ENCODE data around the gene C12orf50.

DNA sequence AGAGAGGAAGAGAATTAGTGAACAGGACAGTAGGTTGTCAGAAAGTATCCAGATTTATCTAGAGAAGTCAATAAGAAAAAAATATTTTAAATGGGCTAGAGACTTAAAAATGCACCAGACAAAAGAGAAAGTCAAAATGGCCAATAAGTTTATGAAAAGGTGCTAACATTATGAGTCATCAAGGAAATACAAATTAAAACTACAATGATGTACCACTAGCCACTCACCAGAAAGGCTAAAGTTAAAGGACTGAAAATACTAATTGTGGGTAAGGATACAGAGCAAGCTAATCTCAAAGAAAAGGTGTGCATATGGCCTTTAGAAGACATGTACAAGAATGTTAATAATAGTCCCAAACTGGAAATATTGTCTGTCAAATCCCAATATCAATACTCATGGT, 37.7 kb downstream of the C12orf50 start:
- TF ChIP-seq, protein P1, sequence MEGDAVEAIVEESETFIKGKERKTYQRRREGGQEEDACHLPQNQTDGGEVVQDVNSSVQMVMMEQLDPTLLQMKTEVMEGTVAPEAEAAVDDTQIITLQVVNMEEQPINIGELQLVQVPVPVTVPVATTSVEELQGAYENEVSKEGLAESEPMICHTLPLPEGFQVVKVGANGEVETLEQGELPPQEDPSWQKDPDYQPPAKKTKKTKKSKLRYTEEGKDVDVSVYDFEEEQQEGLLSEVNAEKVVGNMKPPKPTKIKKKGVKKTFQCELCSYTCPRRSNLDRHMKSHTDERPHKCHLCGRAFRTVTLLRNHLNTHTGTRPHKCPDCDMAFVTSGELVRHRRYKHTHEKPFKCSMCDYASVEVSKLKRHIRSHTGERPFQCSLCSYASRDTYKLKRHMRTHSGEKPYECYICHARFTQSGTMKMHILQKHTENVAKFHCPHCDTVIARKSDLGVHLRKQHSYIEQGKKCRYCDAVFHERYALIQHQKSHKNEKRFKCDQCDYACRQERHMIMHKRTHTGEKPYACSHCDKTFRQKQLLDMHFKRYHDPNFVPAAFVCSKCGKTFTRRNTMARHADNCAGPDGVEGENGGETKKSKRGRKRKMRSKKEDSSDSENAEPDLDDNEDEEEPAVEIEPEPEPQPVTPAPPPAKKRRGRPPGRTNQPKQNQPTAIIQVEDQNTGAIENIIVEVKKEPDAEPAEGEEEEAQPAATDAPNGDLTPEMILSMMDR (IDR thresholded peaks at IDR 0.05 in 8 of 11, conservative IDR thresholded peaks at IDR 0.05 in 3 of 11), result no peak
- no peak for TF ChIP-seq POLR2A (IDR thresholded peaks at IDR 0.05)

Data from spleen (tissue), 7 donors.